BJ (cell line): ENCODE measurements around the gene S100A2. TPM values are rescaled to one million over a fixed set of nuclear protein-coding genes. Genes with fewer than 3 reads are reported as not detected.

Source experiments
- CTCF ChIA-PET: fragments of 350-600 bp; formaldehyde crosslinking; extraction: SDS; loops from one replicate; lab custom pipeline; 2021; ENCODE audit warnings: antibody characterized with exemption, inconsistent platforms; lab: Yijun Ruan, JAX
- POLR2A ChIA-PET: fragments of 300-600 bp; sonication (Branson Sonifier 250); formaldehyde crosslinking; extraction: SDS; loops from one replicate; lab custom pipeline; 2021; ENCODE audit warnings: antibody characterized with exemption; lab: Charles Lee
- DNase-seq: peaks from one replicate; pipeline ENCODE4 v3.0.0-alpha.2; 2011; ENCODE audit warnings: low read depth
- H3K27me3 ChIP-seq: 2 replicates; pipeline ENCODE4 v1.6.0; 2011; ENCODE audit warnings: low read length; ENCODE audit not compliant: control insufficient read depth, insufficient read depth
- H3K36me3 ChIP-seq: 2 replicates; pipeline ENCODE4 v1.5.1; 2011; ENCODE audit warnings: low read length; ENCODE audit not compliant: control insufficient read depth, insufficient read depth
- H3K4me3 ChIP-seq: 2 replicates; pipeline ENCODE4 v1.5.1; 2011; ENCODE audit warnings: low read depth, mild to moderate bottlenecking, control low read depth, low read length
- polyA plus RNA-seq: library from polyadenylated mRNA; depleted of rRNA; stranded (reverse); fragments of >200 nt; gene quantifications from 2 replicates; pipeline ENCODE4 v1.2.3, GENCODE V29; 2011
- TF ChIP-seq, protein P1 (sequence below): IDR thresholded peaks from 2 replicates; pipeline ENCODE4 v1.5.1; 2011; ENCODE audit warnings: low read depth, mild to moderate bottlenecking, control low read depth, inconsistent platforms, low read length, moderate library complexity; ENCODE audit not compliant: insufficient read depth

Gene S100A2
- polyA plus RNA-seq, 1 experiment, result 2.7 TPM

DNA sequence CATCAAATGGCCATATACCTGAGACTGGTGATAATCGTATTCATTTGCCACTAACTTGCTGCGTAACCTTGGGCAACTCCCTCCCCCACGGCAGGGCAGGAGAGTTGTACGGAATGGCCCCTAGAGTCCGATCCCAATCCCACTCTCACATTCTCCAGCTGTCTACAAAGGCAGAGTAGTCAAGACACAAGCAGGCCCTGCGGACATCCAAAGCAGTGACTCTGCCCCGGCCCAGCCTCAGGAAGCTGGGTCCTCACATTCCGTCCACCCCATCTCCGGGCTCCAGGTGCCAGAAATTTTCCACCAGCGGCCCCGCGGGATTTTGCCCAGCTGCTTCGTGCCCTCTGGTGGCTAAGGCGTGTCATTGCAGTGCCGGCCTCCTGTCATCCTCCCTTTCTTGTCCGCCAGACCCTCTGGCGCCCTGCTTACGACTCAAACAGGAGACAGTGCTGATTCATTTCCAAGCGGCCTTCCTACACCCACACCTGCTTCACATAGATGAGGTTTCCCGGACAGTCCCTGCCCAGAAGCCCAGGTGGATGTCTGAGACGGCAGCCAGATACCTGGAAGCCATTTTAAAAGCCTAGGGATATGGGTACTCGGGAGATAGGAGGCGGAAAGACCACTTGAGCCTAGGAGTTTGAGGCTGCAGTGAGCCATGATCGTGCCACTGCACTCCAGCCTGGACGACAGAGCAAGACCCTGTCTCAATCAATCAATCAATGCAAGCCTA is 2.9 kb upstream of the S100A2 start:
- DNase-seq, result no peak
- ChIA-PET POLR2A (interaction anchor here (0.6 to 1.3 kb wide), 4 partner anchors 24 to 59 kb away, joined by 3 to 9 read pairs (median 4); partner anchors contain the start of gene S100A13), CTCF (interaction anchor here (0.6 to 6.5 kb wide), 25 partner anchors 9 to 421 kb away, joined by 3 to 223 read pairs (median 3); partner anchors contain the start of genes S100A13, S100A14, S100A16 and S100A3)
- TF ChIP-seq, protein P1, sequence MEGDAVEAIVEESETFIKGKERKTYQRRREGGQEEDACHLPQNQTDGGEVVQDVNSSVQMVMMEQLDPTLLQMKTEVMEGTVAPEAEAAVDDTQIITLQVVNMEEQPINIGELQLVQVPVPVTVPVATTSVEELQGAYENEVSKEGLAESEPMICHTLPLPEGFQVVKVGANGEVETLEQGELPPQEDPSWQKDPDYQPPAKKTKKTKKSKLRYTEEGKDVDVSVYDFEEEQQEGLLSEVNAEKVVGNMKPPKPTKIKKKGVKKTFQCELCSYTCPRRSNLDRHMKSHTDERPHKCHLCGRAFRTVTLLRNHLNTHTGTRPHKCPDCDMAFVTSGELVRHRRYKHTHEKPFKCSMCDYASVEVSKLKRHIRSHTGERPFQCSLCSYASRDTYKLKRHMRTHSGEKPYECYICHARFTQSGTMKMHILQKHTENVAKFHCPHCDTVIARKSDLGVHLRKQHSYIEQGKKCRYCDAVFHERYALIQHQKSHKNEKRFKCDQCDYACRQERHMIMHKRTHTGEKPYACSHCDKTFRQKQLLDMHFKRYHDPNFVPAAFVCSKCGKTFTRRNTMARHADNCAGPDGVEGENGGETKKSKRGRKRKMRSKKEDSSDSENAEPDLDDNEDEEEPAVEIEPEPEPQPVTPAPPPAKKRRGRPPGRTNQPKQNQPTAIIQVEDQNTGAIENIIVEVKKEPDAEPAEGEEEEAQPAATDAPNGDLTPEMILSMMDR, result peak; percentile 98
- Histone ChIP-seq H3K27me3 (no peaks in the 10 kb centered on the region), H3K36me3 (no peaks in the 10 kb centered on the region), H3K4me3 (no peak overlapping the region)

DNA sequence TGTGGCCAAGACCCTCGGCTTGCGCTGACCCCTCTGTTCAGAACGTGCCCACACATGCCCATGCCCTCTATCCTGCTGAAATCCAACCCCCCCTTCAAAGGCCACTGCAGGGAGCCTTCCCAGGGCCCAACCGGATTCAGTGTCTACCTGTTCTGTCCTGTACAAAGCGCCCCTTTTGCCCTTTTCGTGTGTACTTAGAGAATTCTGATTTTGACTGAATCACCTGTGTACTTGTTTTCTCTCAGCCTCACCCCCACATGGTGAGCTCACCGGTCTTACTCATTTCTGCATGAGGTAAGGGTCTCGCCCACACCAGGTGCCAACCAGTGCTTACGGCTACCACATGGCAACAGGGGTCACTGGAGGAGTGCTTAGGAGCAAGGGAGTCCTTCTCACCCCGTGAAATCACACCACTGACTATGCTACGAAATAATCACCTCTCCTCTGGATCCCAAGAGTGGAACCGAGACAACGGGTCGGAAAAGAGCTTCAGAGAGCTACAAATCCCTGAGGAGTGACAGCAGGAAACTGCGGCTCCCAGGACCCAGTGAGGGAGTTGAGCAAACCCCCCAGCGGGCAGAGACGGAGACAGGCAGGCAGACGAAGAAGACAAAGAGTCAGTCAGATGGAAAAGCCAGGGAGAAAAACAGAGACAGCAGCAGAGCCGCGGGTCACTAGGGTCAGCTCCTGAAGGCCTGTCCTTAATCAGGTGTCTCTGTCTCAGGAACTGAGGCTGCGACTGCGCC is 2.1 kb upstream of the S100A2 start:
- ChIA-PET POLR2A (interaction anchor here (0.6 to 1.3 kb wide), 3 partner anchors 35 to 59 kb away, joined by 3 to 9 read pairs (median 3); partner anchors contain the start of gene S100A13), CTCF (interaction anchor here (0.6 to 6.5 kb wide), 25 partner anchors 10 to 422 kb away, joined by 3 to 223 read pairs (median 4); partner anchors contain the start of genes S100A13, S100A14, S100A16 and S100A3)
- TF ChIP-seq, protein P1, result no peak
- no peak for DNase-seq
- no peaks in the 10 kb centered on the region for H3K27me3 ChIP-seq
- no peak overlapping the region for H3K4me3 ChIP-seq
- no peaks in the 10 kb centered on the region for H3K36me3 ChIP-seq

DNA sequence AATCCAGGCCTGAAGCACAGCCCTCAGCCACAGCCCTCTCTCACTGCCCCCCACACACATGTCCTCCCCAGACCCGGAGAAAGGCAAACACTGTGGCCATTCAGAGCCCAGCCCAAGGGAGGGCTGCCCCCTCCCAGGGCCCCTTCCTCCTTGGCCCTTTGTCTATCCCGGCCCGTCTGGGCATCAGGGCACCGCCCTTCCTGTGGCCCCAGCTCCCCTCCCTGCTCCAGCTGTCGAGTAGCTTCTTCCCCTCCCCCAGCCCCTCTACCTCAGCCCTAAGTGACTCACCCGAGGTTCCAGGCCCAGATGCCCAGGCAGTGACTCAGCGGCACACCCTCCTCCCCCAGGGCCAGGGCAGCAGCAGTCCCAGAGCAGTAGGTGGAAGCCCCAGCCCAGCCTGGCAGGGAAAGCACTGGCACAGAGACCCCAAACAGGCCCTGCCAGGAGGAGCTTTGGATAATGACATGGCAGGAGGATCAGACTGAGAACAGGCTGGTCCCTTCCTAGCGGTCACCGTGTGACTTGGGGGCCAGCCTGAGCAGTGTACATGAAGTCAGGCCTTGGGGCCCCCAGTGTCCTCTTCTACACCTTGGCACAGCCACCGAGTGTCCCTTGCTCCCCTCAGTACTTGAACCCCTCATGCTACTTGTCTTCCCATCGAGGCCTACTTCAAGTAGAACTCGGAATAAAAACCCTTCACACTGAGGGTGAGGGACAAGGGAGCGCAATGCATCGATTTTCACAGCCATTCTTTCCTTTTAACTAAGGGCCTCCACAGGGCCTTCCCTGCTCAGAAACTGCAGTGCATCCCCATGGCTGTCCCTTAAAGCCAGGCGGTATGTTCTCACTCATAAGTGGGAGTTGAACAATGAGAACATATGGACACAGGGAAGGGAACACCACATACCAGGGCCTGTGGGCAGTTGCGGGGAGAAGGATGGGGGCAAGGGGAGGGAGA is 1.0 kb upstream of the S100A2 start:
- ChIA-PET POLR2A (interaction anchor here (0.5 to 1.5 kb wide), 7 partner anchors 10 to 60 kb away, joined by 3 to 16 read pairs (median 5); partner anchors contain the start of genes S100A4 and S100A6), CTCF (interaction anchor here (0.7 to 5.6 kb wide), 12 partner anchors 10 to 188 kb away, joined by 3 to 65 read pairs (median 6); partner anchors contain the start of genes S100A13, S100A5 and S100A6)

DNA sequence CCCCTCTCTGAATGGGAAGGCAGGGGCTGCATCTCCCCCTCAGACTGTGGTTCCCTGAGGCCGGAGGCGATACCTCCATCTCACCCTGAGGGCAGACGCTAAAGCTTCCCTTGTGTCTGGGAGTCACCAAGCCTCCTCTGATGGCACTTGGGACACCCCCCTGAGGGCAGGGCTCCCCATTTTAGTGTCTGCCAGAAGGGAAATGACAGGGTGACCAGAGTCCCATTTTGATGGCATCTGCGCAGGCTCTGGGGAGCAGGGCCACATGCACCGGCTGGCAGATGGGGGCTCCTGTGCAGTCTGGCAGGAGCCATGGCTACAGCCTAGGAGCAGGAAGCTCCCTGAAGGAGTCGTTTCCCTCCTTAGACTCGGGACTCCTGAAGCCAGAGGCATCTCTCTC is 1.7 kb downstream of the S100A2 start:
- Histone ChIP-seq H3K27me3 (no peaks in the 10 kb centered on the region), H3K4me3 (no peak overlapping the region), H3K36me3 (no peaks in the 10 kb centered on the region)
- no peak for DNase-seq
- CTCF ChIA-PET, result interaction anchor here (0.8 to 5.6 kb wide), 5 partner anchors 10 to 69 kb away, joined by 3 to 65 read pairs (median 9); partner anchors contain the start of gene S100A6
- TF ChIP-seq, protein P1, result no peak
- POLR2A ChIA-PET, result interaction anchor here (0.6 to 1.3 kb wide), 2 partner anchors 30 to 31 kb away, joined by 3 to 4 read pairs; no protein-coding TSS in a partner anchor

More for the DNA sequence above, 1.0 kb upstream of the S100A2 start:
- TF ChIP-seq, protein P1, result no peak
- Histone ChIP-seq H3K36me3 (no peaks in the 10 kb centered on the region), H3K27me3 (no peaks in the 10 kb centered on the region), H3K4me3 (no peak overlapping the region)
- DNase-seq, result peak; percentile 89
